NCI-H146 treated with DMSO at 0.1 percent for 48 hours (cell line): ENCODE results near the gene STX19.
A peak's percentile ranks its signal among the peaks of the same experiment; 100 is the strongest.
"Not testable (repeated sequence)": the region's sequence is repeated elsewhere in the genome, so short reads cannot be mapped to it uniquely, and the experiment has no call there.

Experiments used
- DNase-seq: peaks from one replicate; lab custom pipeline; 2025; ENCODE audit not compliant: unreplicated experiment; lab: John Stamatoyannopoulos, UW

The STX19 gene

GRCh38 chr3:94028093-94028837 lies at the start of gene STX19:
TSS of gene STX19 (minus strand) at chr3:94028597. CDS start at chr3:94015269, 13,328 bp downstream.
- DNase-seq, result peak; percentile 84

GRCh38 chr3:94076055-94076454 lies 47.7 kb upstream of the STX19 start:
- DNase-seq, result no peak

GRCh38 chr3:94071713-94072284 lies 43.4 kb upstream of the STX19 start:
- DNase-seq, result no peak

GRCh38 chr3:94070341-94070911 lies 42.0 kb upstream of the STX19 start:
- no peak for DNase-seq

GRCh38 chr3:94069194-94069813 lies 40.9 kb upstream of the STX19 start:
- DNase-seq, result no peak

GRCh38 chr3:94066506-94067500 lies 38.4 kb upstream of the STX19 start:
- DNase-seq, result no peak

GRCh38 chr3:94065819-94066480 lies 37.6 kb upstream of the STX19 start:
- no peak for DNase-seq

GRCh38 chr3:94065122-94065521 lies 36.7 kb upstream of the STX19 start:
- DNase-seq, result no peak

GRCh38 chr3:94064243-94064860 lies 36.0 kb upstream of the STX19 start:
- no peak for DNase-seq

- DNase-seq, result no peak
Measured at GRCh38 chr3:94063496-94064119, 35.2 kb upstream of the STX19 start.

- DNase-seq, result peak; percentile 94
Measured at GRCh38 chr3:94062513-94063404, 34.4 kb upstream of the STX19 start, which contains the start of the genes DHFR2 and NSUN3. TSS of gene DHFR2 (minus strand) at chr3:94062916. CDS start at chr3:94061511, 1,405 bp downstream. TSS of gene NSUN3 (plus strand) at chr3:94063061. CDS start at chr3:94063127, 66 bp downstream.

GRCh38 chr3:94061297-94061696 lies 32.9 kb upstream of the STX19 start:
- DNase-seq, result no peak

GRCh38 chr3:94050546-94050945 lies 22.1 kb upstream of the STX19 start:
- no peak for DNase-seq

- DNase-seq, result no peak
Measured at GRCh38 chr3:94049267-94049666, 20.9 kb upstream of the STX19 start.

GRCh38 chr3:94046533-94046932 lies 18.1 kb upstream of the STX19 start:
- DNase-seq, result no peak

- DNase-seq, result not testable (repeated sequence)
Measured at GRCh38 chr3:94044100-94044936, 15.9 kb upstream of the STX19 start.

- DNase-seq, result no peak
Measured at GRCh38 chr3:94043285-94043684, 14.9 kb upstream of the STX19 start.
